Testis (tissue), 2 donors: ENCODE data around the gene HSPB6.

Experiments used
- POLR2A ChIP-seq: fragments of 450-650 bp; IDR thresholded peaks from one replicate; pipeline ENCODE4 v1.6.1; 2017; ENCODE audit warnings: antibody characterized with exemption, mild to moderate bottlenecking, moderate library complexity
- TF ChIP-seq, protein P1 (sequence below), 3 experiments: fragments of 450-650 bp in 2 of 3; fragments of 200-600 bp in 1 of 3; sonication (generic) in 1 of 3; IDR thresholded peaks; one replicate each; pipeline ENCODE4 v1.5.1; 2016 to 2019; ENCODE audit warnings: antibody characterized with exemption in 3 of 3, mild to moderate bottlenecking in 2 of 3, moderate library complexity in 1 of 3

DNA sequence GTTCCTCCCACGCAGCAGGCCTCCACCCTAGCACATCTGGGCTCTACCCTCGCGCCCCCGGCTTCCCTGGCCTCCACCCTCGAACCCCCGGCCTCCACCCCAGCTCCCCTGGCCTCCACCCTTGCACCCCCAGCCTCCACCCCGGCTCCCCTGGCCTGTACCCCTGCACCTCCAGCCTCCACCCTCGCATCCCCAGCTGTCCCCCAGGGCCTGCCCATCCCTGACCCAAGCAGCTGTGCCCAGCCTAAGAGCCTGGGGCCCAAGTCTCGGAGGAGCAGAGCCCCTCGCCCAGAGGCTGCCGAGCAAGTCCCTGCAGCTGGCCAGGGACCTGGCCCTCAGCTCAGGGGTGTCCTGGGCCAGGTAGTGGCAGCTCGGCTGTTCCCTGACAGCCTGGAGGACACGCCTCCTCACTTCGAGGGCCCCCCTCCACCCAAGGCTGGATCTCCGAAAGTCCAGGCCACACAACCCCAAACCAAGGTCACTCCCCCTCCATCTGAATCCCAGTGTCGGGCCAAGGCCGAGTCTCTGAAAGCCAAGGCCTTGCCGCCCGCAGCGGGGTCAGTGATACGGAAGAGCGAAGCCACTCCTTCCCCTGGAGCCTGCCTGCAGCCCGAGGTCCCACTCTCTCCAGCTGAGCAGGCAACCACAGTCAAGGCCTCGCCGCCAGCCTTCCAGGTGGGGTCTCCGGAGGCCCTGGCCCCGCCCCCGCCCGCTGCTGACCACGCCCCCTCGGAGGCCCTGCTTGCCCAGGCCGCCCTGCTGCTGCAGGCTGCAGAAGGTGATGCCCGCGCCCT lies 10.7 kb upstream of the HSPB6 start:
- TF ChIP-seq, protein P1, sequence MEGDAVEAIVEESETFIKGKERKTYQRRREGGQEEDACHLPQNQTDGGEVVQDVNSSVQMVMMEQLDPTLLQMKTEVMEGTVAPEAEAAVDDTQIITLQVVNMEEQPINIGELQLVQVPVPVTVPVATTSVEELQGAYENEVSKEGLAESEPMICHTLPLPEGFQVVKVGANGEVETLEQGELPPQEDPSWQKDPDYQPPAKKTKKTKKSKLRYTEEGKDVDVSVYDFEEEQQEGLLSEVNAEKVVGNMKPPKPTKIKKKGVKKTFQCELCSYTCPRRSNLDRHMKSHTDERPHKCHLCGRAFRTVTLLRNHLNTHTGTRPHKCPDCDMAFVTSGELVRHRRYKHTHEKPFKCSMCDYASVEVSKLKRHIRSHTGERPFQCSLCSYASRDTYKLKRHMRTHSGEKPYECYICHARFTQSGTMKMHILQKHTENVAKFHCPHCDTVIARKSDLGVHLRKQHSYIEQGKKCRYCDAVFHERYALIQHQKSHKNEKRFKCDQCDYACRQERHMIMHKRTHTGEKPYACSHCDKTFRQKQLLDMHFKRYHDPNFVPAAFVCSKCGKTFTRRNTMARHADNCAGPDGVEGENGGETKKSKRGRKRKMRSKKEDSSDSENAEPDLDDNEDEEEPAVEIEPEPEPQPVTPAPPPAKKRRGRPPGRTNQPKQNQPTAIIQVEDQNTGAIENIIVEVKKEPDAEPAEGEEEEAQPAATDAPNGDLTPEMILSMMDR (IDR thresholded peaks at IDR 0.05): no peak
- no peak for TF ChIP-seq POLR2A
